ENCODE data around the gene ANO4.
A peak's percentile ranks its signal among the peaks of the same experiment; 100 is the strongest.

The ANO4 gene

GRCh38 chr12:100800723-100801122, 6.1 kb downstream of the ANO4 start:
- WGBS (ENCODE audit: extremely low coverage, insufficient coverage, insufficient read length): no CpG with 5 or more reads among the region's 1 CpG

GRCh38 chr12:100801320-100801719, 6.7 kb downstream of the ANO4 start:
- no peak overlapping the region for H3K4ac ChIP-seq (ENCODE audit: low read depth, low read length)
- H2AFZ ChIP-seq (ENCODE audit: insufficient read depth, low read length, poor library complexity): no peak overlapping the region
- H3K18ac ChIP-seq (ENCODE audit: low read length): no peak overlapping the region
- H3K9me3 ChIP-seq (ENCODE audit: insufficient read depth, low read depth, low read length): no peaks in the 10 kb centered on the region
- H3K27ac ChIP-seq (ENCODE audit: low read depth, low read length): no peak overlapping the region
- no peak overlapping the region for H3K9ac ChIP-seq (ENCODE audit: low read length)
- no peak overlapping the region for H3K4me2 ChIP-seq (ENCODE audit: low read length)
- no peak for DNase-seq
- H4K8ac ChIP-seq (ENCODE audit: low read depth, low read length): no peak overlapping the region
- H2BK12ac ChIP-seq (ENCODE audit: low read length): no peak overlapping the region
- H4K12ac ChIP-seq (ENCODE audit: low read depth, low read length): no peak overlapping the region
- H3K27me3 ChIP-seq (ENCODE audit: insufficient read depth, low read length): no peaks in the 10 kb centered on the region
- H3K14ac ChIP-seq (ENCODE audit: low read length): no peak overlapping the region
- H3K4me1 ChIP-seq (ENCODE audit: control insufficient read depth in 1 of 2, insufficient read depth in 2 of 2, low read length in 2 of 2): peaks cover 7 to 8% of the 10 kb centered on the region in 2 experiments
- no peak overlapping the region for H2BK120ac ChIP-seq (ENCODE audit: insufficient read depth, low read length, poor library complexity)
- no peaks in the 10 kb centered on the region for H3K79me2 ChIP-seq (ENCODE audit: control insufficient read depth, insufficient read depth, low read length, poor library complexity)
- no CpG with 5 or more reads among the region's 1 CpG for WGBS (ENCODE audit: extremely low coverage, insufficient coverage, insufficient read length)
- no peak overlapping the region for H2AK5ac ChIP-seq (ENCODE audit: low read length)
- no peaks in the 10 kb centered on the region for H3K36me3 ChIP-seq (ENCODE audit: control insufficient read depth in 1 of 2, insufficient read depth in 2 of 2, low read length in 2 of 2)
- no peak overlapping the region for H3K23ac ChIP-seq (ENCODE audit: low read length)
- H3K4me3 ChIP-seq (ENCODE audit: low read depth, low read length): no peak overlapping the region
- H4K91ac ChIP-seq (ENCODE audit: low read depth, low read length): no peak overlapping the region
- no peak overlapping the region for H2BK5ac ChIP-seq (ENCODE audit: low read depth, low read length, poor library complexity)
- peaks cover 8% of the 10 kb centered on the region for H3K79me1 ChIP-seq (ENCODE audit: low read length)

More at GRCh38 chr12:100800723-100801122, 6.1 kb downstream of the ANO4 start:
- no peak overlapping the region for H3K4me2 ChIP-seq (ENCODE audit: low read length)
- H2AFZ ChIP-seq (ENCODE audit: insufficient read depth, low read length, poor library complexity): no peak overlapping the region
- H3K4me3 ChIP-seq (ENCODE audit: low read depth, low read length): no peak overlapping the region
- H3K79me2 ChIP-seq (ENCODE audit: control insufficient read depth, insufficient read depth, low read length, poor library complexity): no peaks in the 10 kb centered on the region
- H3K79me1 ChIP-seq (ENCODE audit: low read length): peaks cover 8% of the 10 kb centered on the region
- peaks cover 7 to 8% of the 10 kb centered on the region in 2 experiments for H3K4me1 ChIP-seq (ENCODE audit: control insufficient read depth in 1 of 2, insufficient read depth in 2 of 2, low read length in 2 of 2)
- DNase-seq: no peak
- no peaks in the 10 kb centered on the region for H3K27me3 ChIP-seq (ENCODE audit: insufficient read depth, low read length)
- H3K4ac ChIP-seq (ENCODE audit: low read depth, low read length): no peak overlapping the region
- no peaks in the 10 kb centered on the region for H3K9me3 ChIP-seq (ENCODE audit: insufficient read depth, low read depth, low read length)
- no peak overlapping the region for H3K14ac ChIP-seq (ENCODE audit: low read length)
- H4K91ac ChIP-seq (ENCODE audit: low read depth, low read length): no peak overlapping the region
- H3K18ac ChIP-seq (ENCODE audit: low read length): no peak overlapping the region
- no peak overlapping the region for H4K8ac ChIP-seq (ENCODE audit: low read depth, low read length)
- H2BK120ac ChIP-seq (ENCODE audit: insufficient read depth, low read length, poor library complexity): no peak overlapping the region
- H3K36me3 ChIP-seq (ENCODE audit: control insufficient read depth in 1 of 2, insufficient read depth in 2 of 2, low read length in 2 of 2): no peaks in the 10 kb centered on the region
- H3K9ac ChIP-seq (ENCODE audit: low read length): no peak overlapping the region
- H2BK12ac ChIP-seq (ENCODE audit: low read length): no peak overlapping the region
- no peak overlapping the region for H4K12ac ChIP-seq (ENCODE audit: low read depth, low read length)
- H2BK5ac ChIP-seq (ENCODE audit: low read depth, low read length, poor library complexity): no peak overlapping the region
- H3K23ac ChIP-seq (ENCODE audit: low read length): no peak overlapping the region
- no peak overlapping the region for H2AK5ac ChIP-seq (ENCODE audit: low read length)
- H3K27ac ChIP-seq (ENCODE audit: low read depth, low read length): no peak overlapping the region

GRCh38 chr12:100808777-100809176, 14.2 kb downstream of the ANO4 start:
- Histone ChIP-seq H3K27me3 (ENCODE audit: insufficient read depth, low read length) (no peaks in the 10 kb centered on the region), H3K9ac (ENCODE audit: low read length) (no peak overlapping the region), H3K27ac (ENCODE audit: low read depth, low read length) (no peak overlapping the region), H4K8ac (ENCODE audit: low read depth, low read length) (no peak overlapping the region), H3K4me2 (ENCODE audit: low read length) (no peak overlapping the region), H2BK120ac (ENCODE audit: insufficient read depth, low read length, poor library complexity) (no peak overlapping the region), H3K23ac (ENCODE audit: low read length) (no peak overlapping the region), H3K4me3 (ENCODE audit: low read depth, low read length) (no peak overlapping the region), H2AK5ac (ENCODE audit: low read length) (no peak overlapping the region), H2AFZ (ENCODE audit: insufficient read depth, low read length, poor library complexity) (no peak overlapping the region), H3K79me2 (ENCODE audit: control insufficient read depth, insufficient read depth, low read length, poor library complexity) (no peaks in the 10 kb centered on the region), H4K91ac (ENCODE audit: low read depth, low read length) (no peak overlapping the region), H4K12ac (ENCODE audit: low read depth, low read length) (no peak overlapping the region), H2BK12ac (ENCODE audit: low read length) (no peak overlapping the region), H3K4ac (ENCODE audit: low read depth, low read length) (no peak overlapping the region), H3K14ac (ENCODE audit: low read length) (no peak overlapping the region), H3K9me3 (ENCODE audit: insufficient read depth, low read depth, low read length) (no peaks in the 10 kb centered on the region), H3K79me1 (ENCODE audit: low read length) (no peaks in the 10 kb centered on the region), H2BK5ac (ENCODE audit: low read depth, low read length, poor library complexity) (no peak overlapping the region), H3K36me3 (ENCODE audit: control insufficient read depth in 1 of 2, insufficient read depth in 2 of 2, low read length in 2 of 2) (no peaks in the 10 kb centered on the region), H3K18ac (ENCODE audit: low read length) (no peak overlapping the region), H3K4me1 (ENCODE audit: control insufficient read depth in 1 of 2, insufficient read depth in 2 of 2, low read length in 2 of 2) (no peaks in the 10 kb centered on the region)
- no peak for DNase-seq
- no CpG with 5 or more reads among the region's 2 CpGs for WGBS (ENCODE audit: extremely low coverage, insufficient coverage, insufficient read length)

- Histone ChIP-seq H2BK120ac (ENCODE audit: insufficient read depth, low read length, poor library complexity) (no peak overlapping the region), H4K12ac (ENCODE audit: low read depth, low read length) (no peak overlapping the region), H3K4me3 (ENCODE audit: low read depth, low read length) (no peak overlapping the region), H4K8ac (ENCODE audit: low read depth, low read length) (no peak overlapping the region), H3K23ac (ENCODE audit: low read length) (no peak overlapping the region), H3K36me3 (ENCODE audit: control insufficient read depth in 1 of 2, insufficient read depth in 2 of 2, low read length in 2 of 2) (no peaks in the 10 kb centered on the region), H3K9me3 (ENCODE audit: insufficient read depth, low read depth, low read length) (no peaks in the 10 kb centered on the region), H2BK5ac (ENCODE audit: low read depth, low read length, poor library complexity) (no peak overlapping the region), H2AFZ (ENCODE audit: insufficient read depth, low read length, poor library complexity) (no peak overlapping the region), H3K79me2 (ENCODE audit: control insufficient read depth, insufficient read depth, low read length, poor library complexity) (no peaks in the 10 kb centered on the region), H2BK12ac (ENCODE audit: low read length) (no peak overlapping the region), H3K27ac (ENCODE audit: low read depth, low read length) (no peak overlapping the region), H3K4me2 (ENCODE audit: low read length) (no peak overlapping the region), H3K79me1 (ENCODE audit: low read length) (no peaks in the 10 kb centered on the region), H2AK5ac (ENCODE audit: low read length) (no peak overlapping the region), H4K91ac (ENCODE audit: low read depth, low read length) (no peak overlapping the region), H3K18ac (ENCODE audit: low read length) (no peak overlapping the region), H3K27me3 (ENCODE audit: insufficient read depth, low read length) (no peaks in the 10 kb centered on the region), H3K14ac (ENCODE audit: low read length) (no peak overlapping the region), H3K9ac (ENCODE audit: low read length) (no peak overlapping the region), H3K4ac (ENCODE audit: low read depth, low read length) (no peak overlapping the region), H3K4me1 (ENCODE audit: control insufficient read depth in 1 of 2, insufficient read depth in 2 of 2, low read length in 2 of 2) (no peaks in the 10 kb centered on the region)
- DNase-seq: peak; percentile 16 to 84
- no CpG with 5 or more reads among the region's 4 CpGs for WGBS (ENCODE audit: extremely low coverage, insufficient coverage, insufficient read length)
Observed at GRCh38 chr12:100820314-100820713, 25.7 kb downstream of the ANO4 start.

Data from trophoblast cell (in vitro differentiated cells and primary cell).